CD4-positive, alpha-beta T cell (primary cell): ENCODE measurements around the gene ACE. TPM values are rescaled to one million over a fixed set of nuclear protein-coding genes. Genes with fewer than 3 reads are reported as not detected.

Experiments used
- ATAC-seq: fragments of 200-7000 bp; cut with Tn5 transposase; one replicate; pipeline ENCODE4 v1.10.0; 2022; ENCODE audit warnings: mild to moderate bottlenecking; ENCODE audit not compliant: poor library complexity
- CTCF ChIA-PET: fragments of 350-600 bp; sonication (Branson Sonifier 250); formaldehyde crosslinking; loops from one replicate; lab custom pipeline; 2021; ENCODE audit warnings: antibody characterized with exemption, inconsistent platforms; lab: Charles Lee
- POLR2A ChIA-PET: fragments of 350-600 bp; sonication (Branson Sonifier 250); formaldehyde crosslinking; loops from one replicate; lab custom pipeline; 2021; ENCODE audit warnings: antibody characterized with exemption, inconsistent platforms; lab: Charles Lee
- DNase-seq, 14 experiments: peaks; one replicate each; pipeline ENCODE4 v3.0.0-alpha.2; 2013 to 2020; ENCODE audit warnings: mixed read lengths in 2 of 14
- H3K27ac ChIP-seq, 2 donors: one replicate each; pipeline versions ENCODE4 v1.5.1 to v1.7.0; 2013; ENCODE audit warnings: low read length in 2 of 2, low read depth in 1 of 2, mild to moderate bottlenecking in 1 of 2
- H3K27me3 ChIP-seq, 2 experiments: 1 replicate in 1 of 2; 2 replicates in 1 of 2; pipeline versions ENCODE4 v1.6.1 to v1.7.0; 2013; ENCODE audit warnings: low read length in 2 of 2, control low read depth in 1 of 2, mild to moderate bottlenecking in 1 of 2, moderate library complexity in 1 of 2; ENCODE audit not compliant: insufficient read depth in 2 of 2, control insufficient read depth in 1 of 2
- H3K36me3 ChIP-seq: one replicate; pipeline ENCODE4 v1.6.1; 2013; ENCODE audit warnings: low read length, control low read depth; ENCODE audit not compliant: insufficient read depth
- H3K4me1 ChIP-seq: one replicate; pipeline ENCODE4 v1.6.1; 2013; ENCODE audit warnings: low read length, control low read depth; ENCODE audit not compliant: insufficient read depth
- H3K4me3 ChIP-seq: one replicate; pipeline ENCODE4 v1.5.1; 2013; ENCODE audit warnings: mild to moderate bottlenecking, low read length, moderate library complexity
- H3K9me3 ChIP-seq, 2 experiments: 1 replicate in 1 of 2; 2 replicates in 1 of 2; pipeline versions ENCODE4 v1.6.1 to v1.7.0; 2013; ENCODE audit warnings: low read length in 2 of 2, mild to moderate bottlenecking in 2 of 2, control low read depth in 1 of 2, moderate library complexity in 1 of 2; ENCODE audit not compliant: control insufficient read depth in 1 of 2, insufficient read depth in 1 of 2
- H3K27ac Mint-ChIP-seq: one replicate; pipeline ENCODE4 v1.8.0; 2020; ENCODE audit warnings: mixed read lengths
- H3K27me3 Mint-ChIP-seq: one replicate; pipeline ENCODE4 v1.8.0; 2021; ENCODE audit warnings: mixed read lengths
- H3K36me3 Mint-ChIP-seq: one replicate; pipeline ENCODE4 v1.8.0; 2021; ENCODE audit warnings: low read depth, mixed read lengths
- H3K4me1 Mint-ChIP-seq: one replicate; pipeline ENCODE4 v1.8.0; 2021; ENCODE audit warnings: low read depth, mixed read lengths
- H3K4me3 Mint-ChIP-seq: one replicate; pipeline ENCODE4 v1.8.0; 2020; ENCODE audit warnings: mild to moderate bottlenecking, mixed read lengths
- H3K9me3 Mint-ChIP-seq: one replicate; pipeline ENCODE4 v1.8.0; 2020; ENCODE audit warnings: mixed read lengths
- intact Hi-C, 2 experiments: fragments of 100-400 bp; cut with DNase I in 1 of 2; cut with micrococcal nuclease in 1 of 2; formaldehyde crosslinking; loops; one replicate each; pipeline versions ENCODE4 v1.15.1 to v1.9.0; 2023 to 2025; cut with DNase I, micrococcal nuclease
- total RNA-seq, 174 experiments: library from RNA in 2 of 174; stranded (reverse) in 2 of 174; gene quantifications; one replicate each; pipeline ENCODE4 v1.2.3 and lab custom pipeline; 2021 to 2026
- TF ChIP-seq, protein P1 (sequence below): fragments of 200-600 bp; IDR thresholded peaks from one replicate; pipeline ENCODE4 v1.8.0; 2022; ENCODE audit warnings: antibody characterized with exemption, mild to moderate bottlenecking

ACE gene
- total RNA-seq, 2 experiments from 2014 or later = 7.4 to 10.2 TPM

DNA sequence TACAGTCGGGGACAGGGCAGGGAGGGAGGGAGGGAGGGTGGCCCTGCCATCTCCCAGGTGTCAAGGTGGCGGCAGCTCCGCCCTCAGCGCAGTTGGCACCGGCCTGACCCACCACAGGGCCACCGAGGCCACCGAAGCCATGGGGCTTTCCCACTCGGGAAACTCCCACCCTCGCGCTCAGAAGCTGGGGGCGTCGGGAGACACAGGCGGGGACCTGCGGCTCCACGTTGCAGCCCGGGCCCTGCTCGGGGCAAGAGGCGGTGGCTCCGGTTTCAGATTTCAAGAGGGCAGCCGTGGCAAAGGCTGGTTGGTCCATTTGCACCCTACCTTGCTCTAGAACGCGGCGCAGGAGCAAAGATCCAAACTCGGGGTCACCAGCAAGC lies 31.3 kb upstream of the ACE start:
- Histone ChIP-seq H3K27ac (peak overlapping the region; percentile 82 to 85), H3K27me3 (no peaks in the 10 kb centered on the region), H3K36me3 (no peaks in the 10 kb centered on the region), H3K4me1 (peaks cover 54% of the 10 kb centered on the region), H3K9me3 (peaks cover 0 to 3% of the 10 kb centered on the region in 2 experiments), H3K4me3 (peak overlapping the region; percentile 66)
- ATAC-seq = peak; percentile 58
- H3K27ac Mint-ChIP-seq = peak overlapping the region; percentile 85
- intact Hi-C loops = no loop called here
- H3K9me3 Mint-ChIP-seq = no peaks in the 10 kb centered on the region
- H3K4me3 Mint-ChIP-seq = peak overlapping the region; percentile 90
- ChIA-PET POLR2A (interaction anchor here (1.1 to 2.9 kb wide), 4 partner anchors 10 to 176 kb away, joined by 7 to 17 read pairs (median 14); partner anchors contain the start of genes ACE and MAP3K3), CTCF (interaction anchor here (1.3 to 5.5 kb wide), 5 partner anchors 20 to 176 kb away, joined by 3 to 23 read pairs (median 7); partner anchors contain the start of gene MAP3K3)
- H3K36me3 Mint-ChIP-seq = no peaks in the 10 kb centered on the region
- peaks cover 6% of the 10 kb centered on the region for H3K27me3 Mint-ChIP-seq
- peaks cover 41% of the 10 kb centered on the region for H3K4me1 Mint-ChIP-seq
- peak in 13 of 14 experiments; percentile 13 to 94 (median 50) for DNase-seq
- TF ChIP-seq, protein P1, sequence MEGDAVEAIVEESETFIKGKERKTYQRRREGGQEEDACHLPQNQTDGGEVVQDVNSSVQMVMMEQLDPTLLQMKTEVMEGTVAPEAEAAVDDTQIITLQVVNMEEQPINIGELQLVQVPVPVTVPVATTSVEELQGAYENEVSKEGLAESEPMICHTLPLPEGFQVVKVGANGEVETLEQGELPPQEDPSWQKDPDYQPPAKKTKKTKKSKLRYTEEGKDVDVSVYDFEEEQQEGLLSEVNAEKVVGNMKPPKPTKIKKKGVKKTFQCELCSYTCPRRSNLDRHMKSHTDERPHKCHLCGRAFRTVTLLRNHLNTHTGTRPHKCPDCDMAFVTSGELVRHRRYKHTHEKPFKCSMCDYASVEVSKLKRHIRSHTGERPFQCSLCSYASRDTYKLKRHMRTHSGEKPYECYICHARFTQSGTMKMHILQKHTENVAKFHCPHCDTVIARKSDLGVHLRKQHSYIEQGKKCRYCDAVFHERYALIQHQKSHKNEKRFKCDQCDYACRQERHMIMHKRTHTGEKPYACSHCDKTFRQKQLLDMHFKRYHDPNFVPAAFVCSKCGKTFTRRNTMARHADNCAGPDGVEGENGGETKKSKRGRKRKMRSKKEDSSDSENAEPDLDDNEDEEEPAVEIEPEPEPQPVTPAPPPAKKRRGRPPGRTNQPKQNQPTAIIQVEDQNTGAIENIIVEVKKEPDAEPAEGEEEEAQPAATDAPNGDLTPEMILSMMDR = no peak

DNA sequence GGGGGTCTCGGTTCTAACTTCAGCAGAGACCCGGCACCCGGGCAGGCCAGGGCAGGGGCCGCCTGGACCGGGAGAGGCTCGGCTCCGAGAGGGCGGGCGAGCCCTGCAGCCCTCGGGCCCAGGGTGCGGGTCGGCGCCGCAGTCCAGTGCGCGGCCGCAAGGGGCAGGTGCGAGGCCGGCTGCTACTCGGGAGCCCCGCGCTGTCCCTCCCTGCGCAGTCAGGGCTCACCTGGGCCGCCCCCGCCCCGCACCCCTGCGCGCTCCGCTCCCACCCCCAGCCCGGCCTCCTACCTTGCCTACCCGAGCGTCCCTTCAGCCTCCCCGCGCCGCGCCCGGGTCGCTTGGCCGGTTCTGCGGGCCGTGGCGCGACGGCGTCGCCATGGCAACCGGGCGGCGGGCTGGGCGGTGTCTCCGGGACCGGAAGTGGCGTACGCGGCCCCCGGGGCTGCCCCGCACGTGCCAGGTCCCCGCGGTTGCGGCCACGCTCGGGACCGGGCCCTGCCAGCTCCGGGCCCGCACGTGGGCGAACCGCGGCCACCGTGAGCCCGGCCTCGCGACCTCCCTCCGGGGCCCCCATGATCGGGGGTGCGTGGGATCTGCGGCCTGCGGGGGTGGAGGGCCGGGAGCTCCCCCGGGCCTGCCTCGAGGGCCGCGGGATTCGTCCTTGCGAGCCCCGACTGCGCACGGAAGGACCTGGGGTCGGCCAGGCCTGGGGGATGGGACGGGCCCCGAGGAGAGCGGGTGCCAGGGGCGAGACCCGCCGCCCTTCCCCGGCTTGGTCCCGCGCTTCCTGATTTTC lies 30.7 kb upstream of the ACE start, which contains the start of gene CYB561:
Gene CYB561, minus strand, starts transcription at position 353 of the 799 bp plus-strand sequence. CDS start 8,759 bp downstream, outside the sequence.
- ATAC-seq (peak; percentile 71), DNase-seq (peak; percentile 33 to 90 (median 64))
- peak within 1 kb of the TSS; percentile 90 for H3K4me3 Mint-ChIP-seq
- H3K9me3 Mint-ChIP-seq = no peaks in the 10 kb centered on the region
- ChIA-PET POLR2A (interaction anchor here (1.0 to 2.9 kb wide), 14 partner anchors 9 to 700 kb away, joined by 3 to 17 read pairs (median 6); partner anchors contain the start of genes ACE, DCAF7, LIMD2 and MAP3K3), CTCF (interaction anchor here (1.0 to 5.5 kb wide), 5 partner anchors 20 to 176 kb away, joined by 3 to 23 read pairs (median 7); partner anchors contain the start of gene MAP3K3)
- peak within 1 kb of the TSS; percentile 71 for H3K4me3 ChIP-seq
- H3K27ac Mint-ChIP-seq = peak within 1 kb of the TSS; percentile 85
- intact Hi-C loops = no loop called here
- H3K27me3 ChIP-seq = no peaks in the 10 kb centered on the region
- peaks cover 35% of the 10 kb centered on the region for H3K4me1 Mint-ChIP-seq
- H3K9me3 ChIP-seq = peaks cover 0 to 3% of the 10 kb centered on the region in 2 experiments
- peaks cover 51% of the 10 kb centered on the region for H3K4me1 ChIP-seq
- H3K27me3 Mint-ChIP-seq = peaks cover 6% of the 10 kb centered on the region
- H3K36me3 Mint-ChIP-seq = no peaks in the 10 kb centered on the region
- TF ChIP-seq, protein P1 = peak; percentile 29
- H3K36me3 ChIP-seq = no peaks in the 10 kb centered on the region
- peak within 1 kb of the TSS; percentile 82 to 96 for H3K27ac ChIP-seq

DNA sequence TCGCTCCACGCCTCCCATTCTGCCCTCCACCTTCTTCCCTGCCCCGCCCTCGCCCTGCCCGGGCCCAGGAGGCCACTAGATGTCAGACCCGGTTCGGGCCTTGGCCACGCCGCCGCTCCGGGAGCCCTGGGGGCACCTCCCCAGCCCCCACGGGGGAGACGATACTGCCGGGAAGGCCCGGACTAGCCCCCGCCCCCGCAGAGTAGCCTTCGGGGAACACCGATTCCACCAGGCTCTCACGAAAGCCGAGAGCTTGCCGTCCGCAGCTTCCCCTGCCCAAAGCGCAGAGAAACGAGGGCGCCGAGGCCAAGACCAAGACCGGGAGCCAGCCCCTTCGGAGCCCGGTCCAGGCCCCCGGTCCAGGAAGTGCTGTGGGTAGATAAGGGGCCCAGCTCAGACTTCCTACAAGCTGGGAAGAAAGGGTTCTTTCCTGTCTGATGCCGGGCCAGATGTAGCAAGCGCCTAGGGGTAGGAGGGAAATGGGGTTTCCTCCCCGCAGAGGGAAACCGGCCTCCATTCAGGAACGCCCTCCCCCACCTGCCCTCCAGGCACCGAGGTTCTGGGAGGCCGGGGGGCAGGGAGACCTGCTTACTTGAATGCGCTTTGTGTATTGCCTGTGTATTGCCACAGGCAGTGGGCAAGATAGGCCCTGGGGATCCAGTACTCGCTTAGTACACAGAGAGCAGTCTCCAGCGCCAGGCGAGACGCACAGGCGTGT lies 29.9 kb upstream of the ACE start:
- POLR2A ChIA-PET = interaction anchor here (0.7 to 2.9 kb wide), 16 partner anchors 10 to 699 kb away, joined by 3 to 17 read pairs (median 6); partner anchors contain the start of genes ACE, DCAF7, LIMD2 and MAP3K3
- Histone ChIP-seq H3K9me3 (peaks cover 0 to 3% of the 10 kb centered on the region in 2 experiments), H3K27me3 (no peaks in the 10 kb centered on the region), H3K4me1 (peaks cover 47% of the 10 kb centered on the region), H3K4me3 (peak overlapping the region; percentile 71), H3K27ac (peak overlapping the region; percentile 82 to 96), H3K36me3 (no peaks in the 10 kb centered on the region)
- TF ChIP-seq, protein P1 = no peak
- H3K27me3 Mint-ChIP-seq = peaks cover 6% of the 10 kb centered on the region
- H3K9me3 Mint-ChIP-seq = no peaks in the 10 kb centered on the region
- intact Hi-C loops = no loop called here
- ATAC-seq (peak; percentile 36), DNase-seq (peak; percentile 15 to 78 (median 32))
- H3K36me3 Mint-ChIP-seq = no peaks in the 10 kb centered on the region
- H3K27ac Mint-ChIP-seq = peak overlapping the region; percentile 79
- CTCF ChIA-PET = interaction anchor here (1.0 to 5.5 kb wide), 5 partner anchors 21 to 175 kb away, joined by 3 to 23 read pairs (median 7); partner anchors contain the start of gene MAP3K3
- H3K4me3 Mint-ChIP-seq = peak overlapping the region; percentile 86
- peaks cover 35% of the 10 kb centered on the region for H3K4me1 Mint-ChIP-seq
